ENCODE data around the gene TUBA8.

- no peak for TF ChIP-seq POLR2A (IDR thresholded peaks at IDR 0.05)
- TF ChIP-seq CTCF (IDR thresholded peaks at IDR 0.05): no peak
- TF ChIP-seq EP300 (IDR thresholded peaks at IDR 0.05): no peak
- TF ChIP-seq POLR2AphosphoS5 (IDR thresholded peaks at IDR 0.05): no peak
Observed at GRCh38 chr22:18116634-18117033, 6.0 kb downstream of the TUBA8 start.

Data from gastroesophageal sphincter (tissue), 3 donors.